Measurements from ENCODE around the gene LRRC7. TPM values are rescaled to one million over a fixed set of nuclear protein-coding genes. Genes with fewer than 3 reads are reported as not detected.

The LRRC7 gene
- total RNA-seq, 1 experiment from 2014 or later = 0.14 TPM

- H3K27me3 Mint-ChIP-seq (ENCODE audit: unreplicated experiment) = no peaks in the 10 kb centered on the region
- H3K36me3 Mint-ChIP-seq (ENCODE audit: insufficient read depth, unreplicated experiment) = no peaks in the 10 kb centered on the region
- no peak overlapping the region for H3K4me3 Mint-ChIP-seq (ENCODE audit: low read depth, unreplicated experiment)
- H3K9me3 Mint-ChIP-seq (ENCODE audit: low read depth, unreplicated experiment) = no peaks in the 10 kb centered on the region
- DNase-seq = no peak
- CTCF ChIA-PET = interaction anchor here (0.6 kb wide), 1 partner anchor 450 kb away, joined by 3 read pairs; no protein-coding TSS in a partner anchor
- no peak for TF ChIP-seq CTCF (IDR thresholded peaks at IDR 0.05; ENCODE audit: unreplicated experiment)
- no peaks in the 10 kb centered on the region for H3K4me1 Mint-ChIP-seq (ENCODE audit: low read depth, unreplicated experiment)
- no TSS peak for BruUV-seq (replicated peaks)
- H3K27ac Mint-ChIP-seq (ENCODE audit: unreplicated experiment) = no peak overlapping the region
- intact Hi-C loops (cut with micrococcal nuclease; ENCODE audit: unreplicated experiment) = no loop called here
Observed at GRCh38 chr1:69754521-69754920, 186.8 kb downstream of the LRRC7 start.

GRCh38 chr1:69755647-69756046, 187.9 kb downstream of the LRRC7 start:
- CTCF ChIA-PET = no interaction called here
- no peaks in the 10 kb centered on the region for H3K9me3 Mint-ChIP-seq (ENCODE audit: low read depth, unreplicated experiment)
- BruUV-seq (replicated peaks) = no TSS peak
- H3K36me3 Mint-ChIP-seq (ENCODE audit: insufficient read depth, unreplicated experiment) = no peaks in the 10 kb centered on the region
- H3K4me3 Mint-ChIP-seq (ENCODE audit: low read depth, unreplicated experiment) = no peak overlapping the region
- no peak for TF ChIP-seq CTCF (IDR thresholded peaks at IDR 0.05; ENCODE audit: unreplicated experiment)
- intact Hi-C loops (cut with micrococcal nuclease; ENCODE audit: unreplicated experiment) = no loop called here
- no peak overlapping the region for H3K27ac Mint-ChIP-seq (ENCODE audit: unreplicated experiment)
- no peaks in the 10 kb centered on the region for H3K4me1 Mint-ChIP-seq (ENCODE audit: low read depth, unreplicated experiment)
- no peaks in the 10 kb centered on the region for H3K27me3 Mint-ChIP-seq (ENCODE audit: unreplicated experiment)
- no peak for DNase-seq

- Mint-ChIP-seq H3K27ac (ENCODE audit: unreplicated experiment) (no peak overlapping the region), H3K27me3 (ENCODE audit: unreplicated experiment) (no peaks in the 10 kb centered on the region), H3K4me1 (ENCODE audit: low read depth, unreplicated experiment) (no peaks in the 10 kb centered on the region), H3K9me3 (ENCODE audit: low read depth, unreplicated experiment) (no peaks in the 10 kb centered on the region), H3K4me3 (ENCODE audit: low read depth, unreplicated experiment) (no peak overlapping the region), H3K36me3 (ENCODE audit: insufficient read depth, unreplicated experiment) (no peaks in the 10 kb centered on the region)
- intact Hi-C loops (cut with micrococcal nuclease; ENCODE audit: unreplicated experiment) = no loop called here
- CTCF ChIA-PET = no interaction called here
- BruUV-seq (replicated peaks) = no TSS peak
- TF ChIP-seq CTCF (IDR thresholded peaks at IDR 0.05; ENCODE audit: unreplicated experiment) = no peak
- DNase-seq = no peak
Observed at GRCh38 chr1:69765951-69766350, 198.2 kb downstream of the LRRC7 start.

- no peak for TF ChIP-seq CTCF (IDR thresholded peaks at IDR 0.05; ENCODE audit: unreplicated experiment)
- no peak overlapping the region for H3K4me3 Mint-ChIP-seq (ENCODE audit: low read depth, unreplicated experiment)
- CTCF ChIA-PET = no interaction called here
- intact Hi-C loops (cut with micrococcal nuclease; ENCODE audit: unreplicated experiment) = no loop called here
- no peak overlapping the region for H3K27ac Mint-ChIP-seq (ENCODE audit: unreplicated experiment)
- no peak for DNase-seq
- BruUV-seq (replicated peaks) = no TSS peak
- H3K27me3 Mint-ChIP-seq (ENCODE audit: unreplicated experiment) = no peaks in the 10 kb centered on the region
- no peaks in the 10 kb centered on the region for H3K36me3 Mint-ChIP-seq (ENCODE audit: insufficient read depth, unreplicated experiment)
- H3K4me1 Mint-ChIP-seq (ENCODE audit: low read depth, unreplicated experiment) = no peaks in the 10 kb centered on the region
- H3K9me3 Mint-ChIP-seq (ENCODE audit: low read depth, unreplicated experiment) = no peaks in the 10 kb centered on the region
Observed at GRCh38 chr1:69766431-69767180, 198.9 kb downstream of the LRRC7 start.
